ENCODE measurements around the gene BCL11A.

The BCL11A gene

DNA sequence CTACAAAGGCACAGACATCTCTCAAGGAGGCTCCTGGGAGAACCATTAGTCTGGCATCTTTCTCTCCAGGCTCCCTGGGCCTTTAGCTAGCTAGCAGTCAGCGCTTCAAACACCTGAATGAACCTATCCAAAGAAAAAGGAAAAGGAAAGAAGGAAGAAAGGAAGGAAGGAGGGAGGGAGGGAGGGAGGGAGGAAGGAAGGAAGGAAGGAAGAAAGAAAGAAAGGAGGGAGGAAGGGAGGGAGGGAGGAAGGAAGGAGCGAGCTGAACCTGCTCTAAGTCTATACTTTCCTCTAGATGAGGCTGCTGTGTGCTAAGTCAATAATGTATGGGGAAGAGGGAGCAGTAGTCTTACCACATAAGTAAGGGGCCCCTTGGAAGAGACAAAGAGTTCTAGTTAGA, 5.1 kb upstream of the BCL11A start:
- DNase-seq = no peak

- DNase-seq = no peak
These were observed 4.0 kb upstream of the BCL11A start for GRCh38 chr2:60557486-60557864.

- DNase-seq = no peak
These were observed 3.4 kb upstream of the BCL11A start for GRCh38 chr2:60556576-60557485.

DNA sequence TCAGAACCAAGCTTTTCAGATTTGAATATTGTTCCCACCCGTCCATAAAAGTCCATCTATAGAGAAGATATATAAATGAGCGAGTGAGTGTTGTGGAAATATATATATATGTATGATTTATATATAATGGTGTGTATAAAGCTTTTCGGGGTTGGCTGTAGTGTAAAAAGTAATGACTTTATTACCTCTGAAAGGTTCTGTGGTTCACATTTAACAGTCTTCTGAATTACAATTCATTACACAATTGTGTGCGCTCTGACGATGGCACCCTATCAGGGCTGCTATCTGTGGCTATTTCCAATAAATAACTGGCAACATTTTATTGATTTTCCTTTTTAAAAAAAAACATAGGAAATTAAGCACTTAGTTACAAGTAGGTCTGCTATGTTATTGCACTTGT, 2.7 kb upstream of the BCL11A start:
- DNase-seq = no peak

- DNase-seq = no peak
These were observed 2.3 kb upstream of the BCL11A start for GRCh38 chr2:60555783-60556139.

- no peak for DNase-seq
These were observed 1.8 kb upstream of the BCL11A start for GRCh38 chr2:60555066-60555782.

DNA sequence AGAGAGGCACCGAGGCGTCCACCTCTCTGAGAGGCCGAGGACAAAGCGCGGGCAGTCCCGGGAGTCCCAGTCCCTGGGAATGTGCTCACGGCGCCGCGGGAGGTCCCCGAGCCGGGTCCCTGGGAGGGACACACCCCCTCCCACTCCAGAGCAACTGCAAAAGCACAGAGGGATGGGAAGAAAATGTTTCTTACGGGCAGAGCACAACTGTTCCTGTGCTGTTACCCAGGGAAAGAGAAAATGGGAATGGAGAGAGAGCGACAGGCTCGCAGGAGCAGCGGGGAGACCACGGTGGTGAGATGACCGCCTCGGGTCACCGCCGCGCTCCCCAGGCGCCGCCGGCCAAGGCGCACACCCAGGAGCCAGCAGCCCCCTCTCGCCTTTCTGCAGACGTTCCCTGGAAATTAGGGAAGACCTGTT, 1.2 kb upstream of the BCL11A start:
- no peak for DNase-seq

DNA sequence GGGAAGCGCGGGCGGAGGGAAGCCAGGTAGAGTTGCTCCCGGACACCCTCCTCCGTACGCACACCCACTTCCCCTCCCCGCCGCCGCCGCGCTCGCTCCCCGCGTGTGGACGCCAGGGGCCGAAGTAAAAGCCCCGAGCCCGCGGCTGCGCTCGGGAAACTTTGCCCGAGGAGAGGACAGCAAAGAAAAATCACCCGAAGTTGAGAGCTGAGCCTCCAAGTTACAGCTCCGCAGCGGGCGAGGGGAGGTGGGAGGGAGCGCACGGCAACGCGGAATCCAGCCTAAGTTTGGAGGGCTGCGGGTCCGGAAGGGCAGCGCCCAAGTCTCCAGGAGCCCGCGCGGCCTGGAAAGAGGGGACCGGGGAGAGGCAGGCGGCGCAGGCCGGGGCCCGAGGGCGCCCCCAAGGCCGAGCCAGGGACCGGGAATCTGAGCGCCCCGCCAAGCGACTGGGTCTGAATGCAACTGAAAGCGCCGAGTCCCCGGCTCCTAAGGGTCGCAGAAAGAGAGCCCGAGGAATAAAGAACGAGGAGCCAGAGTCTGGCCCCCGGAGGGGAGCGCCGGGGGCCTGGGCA, 706 bp upstream of the BCL11A start:
- no peak for DNase-seq

- no peak for DNase-seq
These were observed 481 bp downstream of the BCL11A start for GRCh38 chr2:60552851-60553494.

DNA sequence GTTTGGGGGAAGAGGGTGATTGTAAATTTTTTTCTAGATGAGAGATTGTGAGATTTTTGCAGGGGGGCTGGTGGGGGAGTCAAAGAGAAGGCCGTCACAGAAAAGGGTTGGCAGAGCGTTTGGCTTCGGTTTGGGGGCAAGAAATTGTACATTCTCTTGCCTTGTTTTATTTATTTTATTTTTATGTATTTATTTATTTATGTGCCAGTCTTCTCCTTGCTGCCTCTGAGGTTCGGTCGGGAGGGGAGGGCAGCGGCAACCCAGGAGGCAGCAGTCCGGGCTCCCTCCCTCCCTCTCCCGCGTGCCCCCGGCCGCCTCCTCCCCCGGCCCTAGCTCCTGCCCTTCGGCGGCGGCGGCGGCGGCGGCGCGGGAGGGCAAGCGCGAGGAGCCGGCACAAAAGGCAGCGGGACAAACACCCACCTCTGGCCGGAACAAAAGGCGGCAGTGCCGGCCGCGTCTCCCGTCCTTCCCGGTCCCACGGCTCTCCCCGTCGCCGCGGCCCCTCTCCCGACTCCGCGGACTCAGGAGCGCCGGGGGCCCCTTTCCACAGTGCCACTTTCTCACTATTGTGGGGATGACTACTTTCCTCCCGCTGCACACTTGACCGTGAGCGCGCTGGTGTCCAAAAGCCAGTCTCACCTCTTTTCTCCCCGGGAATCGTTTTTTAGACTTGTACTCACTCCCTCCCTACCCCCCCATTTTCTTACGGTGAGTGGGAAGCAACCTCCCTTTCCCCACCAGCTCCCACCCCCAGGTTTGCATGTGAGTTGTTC, 1.2 kb downstream of the BCL11A start:
- DNase-seq = no peak

GRCh38 chr2:60551240-60552077, 2.0 kb downstream of the BCL11A start:
- DNase-seq = no peak

- DNase-seq = no peak
These were observed 2.5 kb downstream of the BCL11A start for GRCh38 chr2:60550984-60551239.

DNA sequence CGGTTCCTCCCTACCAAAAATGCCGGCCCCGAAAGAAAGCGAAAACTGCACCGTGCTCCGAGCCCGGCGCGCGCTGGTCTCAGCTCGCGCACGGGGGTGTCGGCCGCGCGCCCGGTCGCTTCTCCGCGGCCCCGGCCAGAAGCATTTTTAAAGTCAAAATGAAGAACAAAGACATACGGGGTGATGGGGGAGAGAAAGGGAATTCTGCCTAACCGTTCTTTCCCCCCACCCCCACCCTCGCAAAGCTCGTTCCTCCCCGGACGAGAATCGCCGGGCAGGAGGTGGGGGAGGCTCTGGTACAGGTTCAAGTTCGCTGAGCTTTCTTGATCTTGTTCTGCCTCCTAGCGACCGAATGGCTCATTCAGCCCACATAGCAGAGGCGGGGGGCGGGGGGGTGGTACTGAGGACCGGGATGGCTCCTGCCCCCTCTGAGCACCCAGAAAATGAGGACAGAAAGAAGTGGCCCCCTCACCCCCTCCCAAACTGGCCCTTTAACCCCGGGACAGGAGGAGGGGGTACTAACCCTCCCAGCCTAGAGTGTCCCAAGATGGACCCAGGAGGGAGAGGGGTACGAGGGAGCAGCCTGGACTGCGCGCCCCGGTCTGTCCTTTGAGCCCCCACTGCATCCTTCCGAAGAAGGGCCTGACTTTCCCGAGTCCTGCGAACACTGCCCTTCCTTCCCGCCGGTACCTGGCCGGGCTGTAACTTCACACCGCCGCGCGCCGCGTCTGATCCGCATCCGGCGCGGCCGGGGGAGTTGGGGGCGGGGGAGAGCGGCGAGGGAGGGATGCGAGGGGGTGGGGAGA, 3.1 kb downstream of the BCL11A start:
- no peak for DNase-seq

DNA sequence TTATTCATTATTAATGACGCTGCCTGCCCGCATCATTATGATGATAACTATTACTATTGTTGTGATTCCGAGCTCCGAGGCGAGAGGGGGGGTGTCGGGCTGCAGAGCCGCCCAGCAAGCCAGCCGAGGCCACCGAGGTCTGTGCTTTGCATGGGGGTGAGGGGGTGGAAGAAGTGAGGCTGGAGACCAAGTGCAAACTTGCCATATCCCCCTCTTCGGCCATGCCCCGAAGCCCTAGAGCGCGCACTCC, 3.6 kb downstream of the BCL11A start:
- DNase-seq = no peak

- no peak for DNase-seq
These were observed 4.1 kb downstream of the BCL11A start for GRCh38 chr2:60549238-60549927.

GRCh38 chr2:60548845-60549237, 4.6 kb downstream of the BCL11A start:
- no peak for DNase-seq

GRCh38 chr2:60548311-60548710, 5.1 kb downstream of the BCL11A start:
- no peak for DNase-seq

DNA sequence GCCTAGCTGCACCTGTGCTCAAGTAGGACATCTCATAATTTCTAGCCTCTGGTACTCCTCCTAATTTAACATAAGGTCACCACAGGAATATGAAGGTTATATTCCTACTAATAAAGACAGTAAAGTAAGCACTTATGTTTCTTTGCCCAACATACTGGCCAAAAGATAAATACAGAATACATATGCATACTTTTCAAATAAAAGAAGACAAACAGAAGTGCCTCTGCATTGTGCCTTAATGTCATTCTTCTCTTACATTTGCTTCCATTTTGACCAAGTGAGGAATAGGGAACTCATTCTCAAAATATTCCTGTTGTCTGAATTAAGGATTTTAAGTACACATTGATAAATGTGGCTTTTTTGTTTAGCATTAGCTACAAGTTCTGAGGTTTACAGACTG, 5.6 kb downstream of the BCL11A start:
- DNase-seq = no peak

DNA sequence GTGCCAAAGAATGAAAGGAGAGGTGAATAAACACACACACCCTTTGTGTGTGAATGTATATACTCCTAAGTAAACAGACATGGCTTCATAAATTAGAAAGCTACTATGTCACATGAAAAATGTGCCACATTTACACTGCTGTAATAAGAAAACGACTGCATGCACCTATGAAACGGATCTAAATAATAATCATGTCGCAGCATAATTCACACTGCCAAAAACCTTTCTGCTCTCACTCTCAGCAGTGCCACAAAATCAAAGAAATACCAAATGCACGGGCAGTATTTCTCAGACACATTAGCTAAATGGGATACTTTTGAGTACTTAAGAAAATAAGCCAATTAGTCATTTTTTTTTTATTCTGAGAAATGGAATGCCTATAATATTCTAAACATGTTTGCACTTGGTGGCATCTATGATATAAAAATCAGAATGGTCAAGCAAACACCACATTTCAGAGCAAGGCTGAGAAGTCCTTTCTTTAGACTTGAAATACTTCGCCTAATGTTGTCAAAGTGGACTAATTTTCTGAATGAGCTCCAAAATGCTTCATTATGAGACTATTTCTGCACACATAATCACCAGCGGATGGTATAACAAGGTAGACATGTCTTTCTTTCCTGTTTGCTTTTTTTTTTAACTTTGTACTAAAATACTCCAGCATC, 6.6 kb downstream of the BCL11A start:
- no peak for DNase-seq

- DNase-seq = no peak
These were observed 8.4 kb downstream of the BCL11A start for GRCh38 chr2:60544954-60545560.

All from cerebellar nuclear complex (tissue), 1 donor.